KBM-7 (cell line): ENCODE measurements around the gene RCOR2.
A peak's percentile ranks its signal among the peaks of the same experiment; 100 is the strongest.

Source experiments
- DNase-seq: peaks from one replicate; pipeline ENCODE4 v3.0.0-alpha.2; 2015
- in situ Hi-C: fragments of 300-500 bp; cut with MboI; formaldehyde crosslinking; loops from 2 replicates; pipeline ENCODE4 v1.14.3; 2020; ENCODE audit warnings: low sequenced_read_pairs, low pct_unique_long_range_greater_than_20kb, mixed read lengths

Gene RCOR2

GRCh38 chr11:63884196-63884932, 32.6 kb downstream of the RCOR2 start:
- in situ Hi-C loops = no loop called here
- no peak for DNase-seq

- no peak for DNase-seq
- in situ Hi-C loops = no loop called here
These were observed 33.2 kb downstream of the RCOR2 start for GRCh38 chr11:63883791-63884190.

DNA sequence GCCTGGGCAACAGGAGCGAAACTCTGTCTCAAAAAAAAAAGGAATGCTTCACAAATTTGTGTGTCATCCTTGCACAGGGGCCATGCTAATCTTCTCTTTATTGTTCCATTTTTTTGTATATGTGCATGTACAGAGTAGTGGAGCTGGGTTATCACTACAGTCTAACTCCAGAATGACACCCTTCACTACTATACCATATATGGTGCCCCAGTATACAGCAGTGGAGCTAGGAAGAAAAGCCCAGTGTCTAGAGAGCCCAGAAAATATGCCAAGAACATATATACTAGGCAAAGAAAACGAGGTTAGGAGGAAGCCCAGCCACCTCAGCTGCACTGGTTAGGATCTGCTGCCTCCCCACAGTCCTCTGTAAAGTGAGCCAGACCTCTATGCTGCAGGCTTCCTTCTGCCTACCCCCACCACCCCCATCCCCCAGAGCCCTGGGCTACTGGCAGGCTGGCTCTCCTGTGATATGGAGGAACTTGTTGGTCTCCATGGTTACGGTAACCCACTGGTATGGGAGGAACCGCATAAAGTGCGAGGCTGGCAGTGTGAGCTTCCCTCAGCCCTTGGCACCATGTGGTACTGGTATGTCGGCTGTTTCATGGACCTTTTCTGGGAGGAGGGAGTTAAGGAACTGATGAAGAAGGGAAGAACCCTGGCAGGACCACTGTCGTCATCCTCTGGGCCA, 34.3 kb downstream of the RCOR2 start:
- in situ Hi-C loops = no loop called here
- DNase-seq = peak; percentile 85

DNA sequence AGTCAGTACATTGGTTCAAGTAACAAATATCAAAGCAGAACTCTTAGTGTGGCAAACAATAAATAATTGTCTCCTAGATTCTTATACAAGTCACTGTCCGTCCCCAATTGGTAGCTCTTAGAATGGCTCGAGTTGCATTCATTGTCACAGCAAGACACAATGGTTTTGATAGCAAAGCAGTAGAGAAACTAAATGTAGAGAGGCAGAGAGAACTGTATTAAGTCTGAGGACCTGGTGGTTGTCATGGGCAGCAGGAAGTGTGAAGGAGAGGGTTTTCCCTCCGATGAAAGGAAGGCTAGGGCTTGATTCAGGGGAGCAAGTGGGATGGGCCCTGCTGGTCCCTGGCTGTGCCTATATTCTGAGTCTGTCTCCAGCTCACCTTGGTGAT, 36.6 kb downstream of the RCOR2 start:
- DNase-seq = no peak
- in situ Hi-C loops = no loop called here

- DNase-seq = no peak
- in situ Hi-C loops = no loop called here
These were observed 37.2 kb downstream of the RCOR2 start for GRCh38 chr11:63879598-63880402.

- DNase-seq = no peak
These were observed 39.2 kb downstream of the RCOR2 start for GRCh38 chr11:63877658-63878241.

GRCh38 chr11:63876616-63877015, 40.3 kb downstream of the RCOR2 start:
- in situ Hi-C loops = no loop called here
- DNase-seq = no peak

More at GRCh38 chr11:63877658-63878241, 39.2 kb downstream of the RCOR2 start:
- in situ Hi-C loops = no loop called here

GRCh38 chr11:63875506-63876065, 41.4 kb downstream of the RCOR2 start:
- in situ Hi-C loops = no loop called here
- no peak for DNase-seq

DNA sequence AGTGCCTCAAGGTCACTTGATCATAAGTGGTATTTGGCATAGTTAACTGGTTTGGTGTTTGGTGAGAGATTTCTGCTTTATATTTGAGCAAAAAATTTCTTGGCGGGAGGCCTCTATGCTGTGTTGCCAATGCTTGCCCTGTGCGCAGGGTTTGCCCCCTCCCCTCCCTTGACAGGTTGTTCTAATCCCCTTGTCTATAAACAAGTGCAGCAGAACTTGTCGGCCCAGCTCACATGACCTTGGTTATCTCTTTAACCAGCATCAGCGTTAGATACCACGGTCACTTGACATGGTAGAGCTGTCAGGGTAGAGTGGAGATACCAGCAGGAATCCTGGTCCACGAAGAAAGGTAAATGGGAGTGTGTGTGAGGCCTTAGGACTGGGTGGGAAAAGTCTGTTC, 42.5 kb downstream of the RCOR2 start:
- in situ Hi-C loops = no loop called here
- DNase-seq = no peak

GRCh38 chr11:63873311-63873710, 43.7 kb downstream of the RCOR2 start:
- in situ Hi-C loops = no loop called here
- DNase-seq = no peak

DNA sequence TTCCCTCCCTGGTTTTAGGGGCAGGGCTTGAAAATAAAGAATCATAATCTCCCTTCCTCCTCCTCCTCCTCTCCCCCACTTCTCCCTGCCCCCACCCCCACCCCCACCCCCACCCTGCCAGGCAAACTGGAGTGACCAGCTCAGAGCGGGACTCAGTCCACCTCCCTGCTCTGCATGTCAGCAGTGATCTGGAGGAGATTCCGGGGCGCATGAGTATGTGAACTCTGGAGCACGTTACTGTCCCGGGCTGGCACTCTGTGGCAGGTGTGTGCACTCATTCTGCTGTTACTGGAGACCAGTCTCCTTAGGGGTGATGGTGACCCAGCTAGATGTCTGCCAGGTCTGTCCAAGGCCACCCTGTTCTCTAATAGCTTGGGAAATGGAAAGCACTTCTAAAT, 44.2 kb downstream of the RCOR2 start:
- in situ Hi-C loops = no loop called here
- no peak for DNase-seq

- in situ Hi-C loops = no loop called here
- DNase-seq = peak; percentile 99
These were observed 44.8 kb downstream of the RCOR2 start for GRCh38 chr11:63871962-63872799.

DNA sequence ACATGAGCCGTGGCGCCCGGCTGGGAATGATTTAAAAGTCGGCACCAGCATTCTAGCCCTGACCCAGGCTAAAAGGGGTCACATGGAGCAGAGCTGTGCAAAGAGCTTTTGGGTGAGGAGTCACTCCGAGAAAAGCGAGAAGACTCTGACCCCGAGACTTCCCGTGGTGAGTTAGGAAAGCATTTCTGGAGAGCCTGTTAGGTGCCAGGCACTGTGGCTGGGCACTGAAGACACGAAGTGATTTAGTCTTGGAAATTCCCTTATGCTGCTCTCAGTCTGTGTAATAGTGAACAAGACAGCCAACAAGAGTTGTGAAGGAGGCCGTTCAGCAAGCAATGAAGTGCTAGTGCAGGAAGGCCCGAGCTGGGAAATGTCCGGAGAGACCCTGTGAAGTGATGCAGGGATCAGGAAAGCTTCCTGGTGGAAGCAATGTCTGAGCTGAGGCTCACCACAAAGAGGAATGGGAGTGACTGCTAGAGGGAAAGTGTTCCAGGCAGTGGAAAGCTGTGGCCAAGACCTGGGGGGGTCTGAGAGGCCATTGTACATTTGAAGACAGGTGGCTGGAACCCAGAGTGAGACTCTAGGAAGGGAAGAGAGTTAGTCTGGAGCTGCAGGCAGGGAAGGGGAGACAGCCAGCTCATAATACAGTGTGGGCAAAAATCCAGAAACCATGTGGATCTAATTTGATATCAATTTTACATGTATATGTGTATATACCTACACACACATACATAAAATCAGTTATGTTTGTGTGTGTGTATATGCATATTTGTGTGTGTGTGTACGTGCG, 46.4 kb downstream of the RCOR2 start:
- no peak for DNase-seq
- in situ Hi-C loops = no loop called here

GRCh38 chr11:63869683-63870082, 47.3 kb downstream of the RCOR2 start:
- peak; percentile 64 for DNase-seq
- in situ Hi-C loops = no loop called here

GRCh38 chr11:63869171-63869591, 47.8 kb downstream of the RCOR2 start:
- in situ Hi-C loops = no loop called here
- no peak for DNase-seq

GRCh38 chr11:63868399-63869064, 48.4 kb downstream of the RCOR2 start:
- in situ Hi-C loops = no loop called here
- DNase-seq = peak; percentile 42

- no peak for DNase-seq
- in situ Hi-C loops = no loop called here
These were observed 49.5 kb downstream of the RCOR2 start for GRCh38 chr11:63867511-63867910.
